NCI-H1417 (cell line): Measurements from ENCODE around the gene SMPD1.
A peak's percentile ranks its signal among the peaks of the same experiment; 100 is the strongest.
"Not testable (repeated sequence)": the region's sequence is repeated elsewhere in the genome, so short reads cannot be mapped to it uniquely, and the experiment has no call there.

Source experiments
- DNase-seq, 3 experiments: peaks; one replicate each; lab custom pipeline; 2025; lab: John Stamatoyannopoulos, UW

Gene SMPD1

DNA sequence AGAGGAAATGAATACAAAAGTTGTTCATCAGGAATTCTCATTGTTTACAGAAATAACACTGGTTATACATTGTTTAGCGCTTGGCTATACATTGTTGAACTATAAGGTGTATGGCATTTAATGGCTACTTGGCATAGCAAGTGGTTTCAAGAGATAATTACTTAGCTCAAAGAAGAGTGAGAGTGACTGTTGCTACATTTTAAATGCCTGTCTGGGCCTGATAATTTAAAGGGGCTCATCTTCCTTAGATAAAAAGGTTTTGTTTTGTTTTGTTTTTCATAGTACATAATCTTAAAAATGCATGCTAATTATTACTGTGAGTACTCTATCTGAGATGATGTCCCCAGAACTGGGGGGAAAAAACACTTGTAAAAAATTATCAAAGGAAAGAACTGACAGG, 1.5 kb upstream of the SMPD1 start:
- peak in 1 of 3 experiments; percentile 21 for DNase-seq

DNA sequence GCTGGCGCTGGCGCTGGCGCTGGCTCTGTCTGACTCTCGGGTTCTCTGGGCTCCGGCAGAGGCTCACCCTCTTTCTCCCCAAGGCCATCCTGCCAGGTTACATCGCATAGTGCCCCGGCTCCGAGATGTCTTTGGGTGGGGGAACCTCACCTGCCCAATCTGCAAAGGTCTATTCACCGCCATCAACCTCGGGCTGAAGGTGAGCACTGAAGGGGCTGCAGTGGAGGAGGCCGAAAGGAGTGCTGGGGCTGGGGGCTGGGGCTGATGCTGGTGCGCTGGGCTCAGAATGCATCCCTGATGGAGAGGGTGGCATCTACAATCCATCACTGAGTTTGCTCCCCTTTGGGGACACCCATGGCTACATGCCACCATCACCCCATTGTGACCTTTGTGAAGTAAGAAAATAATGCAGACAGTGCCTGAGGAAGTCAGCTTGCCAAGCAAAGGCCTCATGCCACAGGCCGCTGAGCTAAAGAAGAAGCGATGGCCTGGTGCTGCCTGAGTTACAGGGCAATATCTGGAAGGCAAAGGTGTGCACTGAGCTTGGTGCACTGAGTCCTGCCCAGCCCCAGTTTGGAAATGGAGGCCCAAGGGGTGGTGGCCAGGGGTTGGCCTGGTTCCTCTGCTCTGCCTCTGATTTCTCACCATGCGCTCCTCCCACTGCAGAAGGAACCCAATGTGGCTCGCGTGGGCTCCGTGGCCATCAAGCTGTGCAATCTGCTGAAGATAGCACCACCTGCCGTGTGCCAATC, 620 bp downstream of the SMPD1 start:
- DNase-seq, result no peak

DNA sequence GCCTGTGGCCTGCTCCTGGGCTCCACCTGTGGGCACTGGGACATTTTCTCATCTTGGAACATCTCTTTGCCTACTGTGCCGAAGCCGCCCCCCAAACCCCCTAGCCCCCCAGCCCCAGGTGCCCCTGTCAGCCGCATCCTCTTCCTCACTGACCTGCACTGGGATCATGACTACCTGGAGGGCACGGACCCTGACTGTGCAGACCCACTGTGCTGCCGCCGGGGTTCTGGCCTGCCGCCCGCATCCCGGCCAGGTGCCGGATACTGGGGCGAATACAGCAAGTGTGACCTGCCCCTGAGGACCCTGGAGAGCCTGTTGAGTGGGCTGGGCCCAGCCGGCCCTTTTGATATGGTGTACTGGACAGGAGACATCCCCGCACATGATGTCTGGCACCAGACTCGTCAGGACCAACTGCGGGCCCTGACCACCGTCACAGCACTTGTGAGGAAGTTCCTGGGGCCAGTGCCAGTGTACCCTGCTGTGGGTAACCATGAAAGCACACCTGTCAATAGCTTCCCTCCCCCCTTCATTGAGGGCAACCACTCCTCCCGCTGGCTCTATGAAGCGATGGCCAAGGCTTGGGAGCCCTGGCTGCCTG, 1.4 kb downstream of the SMPD1 start:
- no peak for DNase-seq

DNA sequence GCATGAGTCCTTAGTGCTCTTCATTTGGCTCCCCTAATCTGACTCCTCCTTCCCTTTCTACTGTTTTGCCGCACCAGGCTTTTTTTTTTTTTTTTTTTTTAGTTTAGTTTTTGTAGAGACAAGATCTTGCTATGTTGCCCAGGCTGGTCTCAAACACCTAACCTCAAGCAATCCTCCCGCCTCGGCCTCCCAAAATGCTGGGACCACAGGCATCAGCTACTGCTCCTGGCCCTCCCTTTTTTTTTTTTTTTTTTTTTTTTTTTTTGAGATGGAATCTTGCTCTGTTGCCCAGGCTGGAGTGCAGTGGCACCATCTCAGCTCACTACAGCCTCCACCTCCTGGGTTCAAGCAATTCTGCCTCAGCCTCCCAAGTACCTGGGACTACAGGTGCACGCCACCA, 2.0 kb downstream of the SMPD1 start:
- not testable (repeated sequence) for DNase-seq

DNA sequence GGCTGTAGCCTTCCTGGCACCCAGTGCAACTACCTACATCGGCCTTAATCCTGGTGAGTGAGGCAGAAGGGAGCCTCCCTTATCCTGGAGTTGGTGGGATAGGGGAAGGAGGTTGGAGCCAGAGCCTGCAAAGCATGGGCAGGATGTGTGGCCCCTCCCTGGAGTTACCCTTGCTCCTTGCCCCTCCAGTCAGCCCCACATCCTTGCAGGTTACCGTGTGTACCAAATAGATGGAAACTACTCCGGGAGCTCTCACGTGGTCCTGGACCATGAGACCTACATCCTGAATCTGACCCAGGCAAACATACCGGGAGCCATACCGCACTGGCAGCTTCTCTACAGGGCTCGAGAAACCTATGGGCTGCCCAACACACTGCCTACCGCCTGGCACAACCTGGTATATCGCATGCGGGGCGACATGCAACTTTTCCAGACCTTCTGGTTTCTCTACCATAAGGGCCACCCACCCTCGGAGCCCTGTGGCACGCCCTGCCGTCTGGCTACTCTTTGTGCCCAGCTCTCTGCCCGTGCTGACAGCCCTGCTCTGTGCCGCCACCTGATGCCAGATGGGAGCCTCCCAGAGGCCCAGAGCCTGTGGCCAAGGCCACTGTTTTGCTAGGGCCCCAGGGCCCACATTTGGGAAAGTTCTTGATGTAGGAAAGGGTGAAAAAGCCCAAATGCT, 3.9 kb downstream of the SMPD1 start:
- DNase-seq, result no peak

DNA sequence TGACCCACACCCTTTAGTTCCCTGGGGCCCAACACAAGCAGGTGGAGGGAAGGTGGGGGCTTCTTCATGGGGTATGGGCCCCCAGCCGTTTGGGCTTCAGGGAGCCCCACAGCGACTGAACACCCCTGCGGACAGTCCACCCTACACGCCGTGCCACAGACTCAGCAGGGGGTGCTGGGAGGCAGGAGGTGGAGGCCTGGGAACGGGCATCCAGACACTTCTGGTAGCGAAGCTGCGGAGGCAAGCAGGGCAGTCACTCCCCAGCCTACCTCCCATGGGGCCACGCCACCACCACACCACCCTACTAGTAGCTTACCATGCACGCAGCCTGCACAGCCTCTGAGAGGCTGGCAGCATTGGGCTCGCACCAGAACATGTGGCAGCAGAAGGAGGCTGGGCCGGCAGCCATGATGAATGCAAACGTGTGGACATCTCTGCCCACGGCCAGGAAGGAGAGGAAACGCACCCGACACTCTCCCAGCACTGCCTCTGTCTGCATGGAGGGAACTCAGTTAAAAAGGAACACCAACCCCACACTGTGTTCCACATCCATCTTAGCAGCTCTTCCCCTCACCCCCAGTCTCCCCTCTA, 5.3 kb downstream of the SMPD1 start:
- no peak for DNase-seq

DNA sequence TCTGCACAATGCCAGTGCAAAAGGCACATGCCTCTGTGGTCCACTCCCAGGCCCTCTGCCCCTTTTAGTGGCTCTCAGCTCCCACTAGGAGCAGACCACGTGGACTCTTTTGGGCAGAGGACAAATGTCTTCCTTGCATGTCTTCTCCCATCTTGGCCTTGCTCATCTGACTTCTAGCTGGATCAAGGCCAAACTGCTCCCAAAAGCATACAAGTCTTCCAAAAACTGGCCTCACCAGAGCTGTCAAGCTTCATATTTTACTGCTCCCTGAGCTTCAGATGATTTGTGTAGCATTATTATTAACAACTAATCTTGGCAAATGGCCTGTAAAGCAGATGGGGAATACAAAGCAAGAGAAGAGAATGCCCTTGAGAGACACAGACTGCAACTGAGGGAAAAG, 6.9 kb downstream of the SMPD1 start:
- DNase-seq, result no peak

DNA sequence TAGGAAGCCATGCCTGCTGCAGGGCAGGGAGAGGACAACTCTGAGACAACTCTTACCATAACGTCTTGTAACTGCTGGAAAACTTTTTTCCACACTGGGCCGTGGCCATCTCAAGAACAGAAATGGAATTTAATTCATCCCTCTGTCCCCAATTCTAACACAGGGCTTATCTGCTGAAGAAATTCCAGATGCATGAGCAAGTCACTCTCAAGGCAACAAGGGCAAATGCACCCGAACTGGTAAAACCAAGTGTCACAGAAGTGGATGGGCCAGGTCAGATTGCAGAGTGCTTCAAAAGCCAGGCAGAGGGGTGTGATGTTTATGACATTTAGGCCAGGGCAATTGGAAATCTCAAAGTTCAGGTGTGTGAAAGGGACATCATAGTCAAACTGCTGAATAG, 7.4 kb downstream of the SMPD1 start:
- no peak for DNase-seq

DNA sequence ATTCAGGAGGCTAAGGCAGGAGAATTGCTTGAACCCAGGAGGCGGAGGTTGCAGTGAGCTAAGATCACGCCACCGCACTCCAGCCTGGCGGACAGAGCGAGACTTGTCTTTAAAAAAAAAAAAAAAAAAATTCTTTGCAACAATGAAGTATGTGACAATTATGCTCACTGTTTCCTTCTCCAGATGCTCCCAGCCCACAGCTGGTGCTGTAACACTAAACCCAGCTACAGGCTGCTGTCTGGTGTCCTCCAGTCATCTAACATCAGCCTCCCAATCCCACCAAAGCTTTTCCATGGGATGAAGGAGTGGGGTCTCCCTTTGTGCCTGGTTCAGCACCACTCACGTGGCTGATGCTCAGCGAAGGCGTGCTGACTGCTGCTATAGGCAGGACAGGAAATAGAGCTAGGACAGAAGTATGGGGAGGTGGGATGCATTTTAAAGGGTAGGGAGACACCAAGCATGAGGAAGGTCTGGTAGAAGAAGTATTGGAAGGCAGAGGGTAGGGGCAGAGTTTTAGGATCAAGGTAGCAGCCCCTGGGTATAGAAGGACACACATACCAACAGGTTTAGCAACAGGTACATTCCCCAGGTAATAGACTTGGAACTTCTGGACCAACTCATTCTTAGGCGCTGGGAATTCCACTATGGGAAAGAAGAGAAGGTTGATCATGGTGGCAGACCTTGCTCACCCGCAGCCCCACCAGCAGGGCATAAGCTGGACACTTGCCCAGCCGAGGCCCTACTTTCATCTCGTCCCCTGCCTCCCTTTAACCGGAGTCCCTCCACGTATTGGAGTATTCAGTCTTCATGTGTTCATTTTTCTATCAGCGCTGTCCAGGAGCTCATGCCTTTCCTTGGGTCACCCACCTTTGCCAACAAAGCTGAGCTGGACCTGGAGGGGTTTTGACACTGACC, 10.4 kb downstream of the SMPD1 start:
- no peak for DNase-seq

DNA sequence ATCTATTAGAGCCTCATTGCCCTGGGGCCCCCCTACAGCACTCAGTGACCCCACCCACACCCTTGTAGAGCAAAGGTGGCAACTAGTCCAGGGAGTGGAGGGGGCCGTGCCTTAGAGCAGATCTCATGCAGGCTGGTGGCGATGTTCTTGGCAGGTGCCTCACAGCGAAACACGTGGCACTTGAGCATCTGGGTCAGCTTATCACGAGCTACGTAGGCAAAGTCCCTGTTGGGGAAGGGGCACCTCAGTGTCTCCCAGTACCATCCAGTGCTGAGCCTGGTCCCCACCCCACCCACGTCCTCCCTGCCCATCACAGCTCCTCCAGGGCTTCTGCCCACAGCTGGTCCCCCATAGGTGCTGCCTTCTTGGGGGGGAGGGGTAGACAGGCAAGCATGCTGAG, 11.2 kb downstream of the SMPD1 start:
- no peak for DNase-seq

DNA sequence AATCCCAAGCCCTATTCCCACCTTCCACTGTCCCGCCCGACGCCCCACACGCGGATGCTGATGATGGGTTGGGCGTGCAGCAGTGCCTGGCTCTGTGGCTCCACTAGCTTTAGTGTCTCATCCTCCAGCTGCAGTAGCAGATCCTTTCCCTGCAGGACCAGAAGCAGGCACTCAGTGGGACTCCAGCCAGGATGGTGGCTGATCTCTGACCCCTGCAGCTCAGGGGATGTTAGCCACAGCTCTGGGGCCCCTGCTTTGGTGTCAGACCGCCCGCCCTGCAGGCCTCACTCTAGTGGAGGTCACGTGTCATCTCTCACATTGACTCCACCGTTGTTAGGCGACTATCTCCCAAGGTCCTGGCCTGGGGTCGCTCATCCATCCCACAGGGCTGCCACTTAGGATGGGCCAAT, 11.8 kb downstream of the SMPD1 start:
- DNase-seq, result no peak

DNA sequence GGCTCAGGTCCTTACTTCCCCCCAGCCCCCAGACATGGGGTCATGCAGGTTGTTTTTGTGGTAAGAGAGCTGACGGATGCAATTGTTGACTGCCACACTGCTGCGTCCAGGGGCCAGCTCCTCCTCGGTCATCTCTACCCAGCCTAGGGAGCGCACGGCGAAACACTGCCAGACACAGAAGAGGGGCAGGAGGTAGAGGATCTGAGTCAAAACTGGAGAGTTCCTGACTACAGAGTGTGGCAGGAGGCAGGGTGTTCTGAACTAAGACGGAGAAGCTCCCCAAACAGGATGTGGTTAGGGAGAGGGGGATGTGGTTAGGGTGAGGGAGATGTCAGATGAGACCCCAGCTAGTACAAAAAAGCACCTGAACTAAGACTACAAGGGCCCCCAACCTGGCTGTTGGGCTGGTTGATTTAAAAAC, 12.3 kb downstream of the SMPD1 start:
- DNase-seq, result no peak

DNA sequence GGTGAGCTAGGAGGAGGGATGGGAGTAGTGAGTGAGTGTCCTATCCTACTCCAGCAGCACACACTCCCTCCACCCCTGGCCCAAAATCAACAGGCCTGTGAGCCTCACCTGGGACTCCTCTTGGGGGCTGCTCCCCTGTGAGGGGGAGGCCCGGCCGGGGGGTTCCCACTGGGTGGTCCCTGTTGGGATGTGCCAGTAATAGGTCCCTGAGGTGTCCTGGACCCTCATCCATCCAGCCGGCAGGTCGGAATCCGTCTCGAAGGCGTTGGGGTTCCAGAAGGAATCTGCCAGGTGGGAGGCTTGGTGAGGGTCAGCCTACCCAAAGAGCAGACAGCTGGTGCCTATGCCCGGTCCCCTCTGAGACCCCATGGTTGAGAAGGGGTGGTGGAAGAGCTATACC, 13.3 kb downstream of the SMPD1 start:
- no peak for DNase-seq

DNA sequence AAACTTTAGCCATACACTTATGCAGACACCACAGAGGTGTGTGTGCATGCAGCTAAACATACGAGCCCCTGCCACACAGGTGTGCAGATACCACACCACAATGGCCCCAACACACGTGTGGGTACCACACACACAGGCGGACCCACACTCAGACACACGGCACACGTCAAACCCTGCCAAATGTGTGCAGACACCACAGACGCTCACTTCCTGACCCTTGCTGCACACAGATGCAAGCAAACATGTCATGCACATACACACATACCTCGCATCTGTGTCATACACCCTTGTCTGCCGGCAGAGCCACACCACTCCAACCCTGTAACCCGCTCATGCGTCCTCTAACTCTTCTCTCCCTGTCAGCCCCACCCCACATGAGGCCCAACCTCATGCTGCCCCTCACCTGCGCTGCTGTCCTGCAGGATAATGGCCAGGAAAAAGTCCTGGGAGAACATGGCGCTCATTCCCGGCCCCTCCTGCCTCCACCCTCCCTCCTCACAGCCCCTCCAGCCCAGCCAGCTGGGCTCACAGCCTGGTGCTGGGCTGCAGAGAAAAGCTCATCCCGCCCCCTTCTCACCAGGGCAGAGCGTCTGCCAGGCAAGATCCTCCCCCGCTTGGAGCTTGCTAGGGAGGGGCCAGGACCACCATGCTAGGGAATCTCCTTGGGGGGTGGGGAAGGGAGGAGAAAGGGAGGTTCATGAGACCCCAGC, 14.2 kb downstream of the SMPD1 start:
- peak in 2 of 3 experiments; percentile 49 to 66 for DNase-seq

DNA sequence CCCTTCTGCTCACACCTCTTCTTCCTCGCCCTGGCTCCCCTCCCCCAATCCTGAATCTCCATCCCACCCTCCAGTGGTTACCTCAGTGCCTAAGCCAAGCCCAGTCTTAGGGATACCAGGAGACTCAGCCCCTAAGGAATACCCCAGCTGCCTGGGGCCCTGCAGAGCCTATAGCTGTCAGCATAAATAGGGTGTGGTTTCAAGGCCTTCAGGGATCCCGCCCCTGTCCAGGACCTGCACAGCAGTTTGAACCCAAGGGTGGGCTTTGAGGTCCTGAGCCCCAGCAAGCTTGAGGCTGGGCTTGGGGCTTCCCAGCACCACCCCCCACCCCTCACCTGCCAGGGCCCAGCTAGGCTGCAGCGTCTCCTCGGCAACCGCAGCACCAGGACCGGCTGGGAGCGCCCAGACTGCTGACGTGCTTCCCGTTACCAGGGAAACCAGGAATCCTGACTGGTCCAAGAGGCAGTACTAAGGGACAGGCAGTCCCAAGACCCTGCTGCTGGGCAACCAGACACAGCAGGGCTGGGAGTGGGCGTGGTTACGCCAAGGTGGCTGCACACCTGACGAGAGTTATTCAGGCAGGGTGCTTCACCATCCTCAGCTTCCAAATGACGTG, 14.9 kb downstream of the SMPD1 start:
- peak; percentile 83 to 95 (median 85) for DNase-seq

DNA sequence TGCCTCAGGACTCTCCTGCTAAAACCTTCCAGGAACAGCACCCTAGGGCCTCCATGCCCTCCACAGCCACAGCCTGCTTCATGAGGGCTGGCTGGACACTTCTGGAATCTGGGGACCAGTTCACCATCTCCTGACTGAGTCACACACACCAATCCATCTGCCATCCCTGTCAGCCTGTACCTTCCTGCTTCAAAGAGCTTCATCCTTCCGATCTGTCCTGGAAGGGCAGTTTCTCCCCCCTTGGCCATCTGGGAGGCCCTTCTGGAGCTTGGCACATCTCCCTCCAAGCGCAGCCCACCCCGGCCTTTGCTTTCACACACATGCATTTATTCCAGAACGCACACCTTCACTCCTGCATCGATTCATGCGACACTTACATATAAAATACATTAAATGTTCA, 15.6 kb downstream of the SMPD1 start:
- DNase-seq, result no peak

DNA sequence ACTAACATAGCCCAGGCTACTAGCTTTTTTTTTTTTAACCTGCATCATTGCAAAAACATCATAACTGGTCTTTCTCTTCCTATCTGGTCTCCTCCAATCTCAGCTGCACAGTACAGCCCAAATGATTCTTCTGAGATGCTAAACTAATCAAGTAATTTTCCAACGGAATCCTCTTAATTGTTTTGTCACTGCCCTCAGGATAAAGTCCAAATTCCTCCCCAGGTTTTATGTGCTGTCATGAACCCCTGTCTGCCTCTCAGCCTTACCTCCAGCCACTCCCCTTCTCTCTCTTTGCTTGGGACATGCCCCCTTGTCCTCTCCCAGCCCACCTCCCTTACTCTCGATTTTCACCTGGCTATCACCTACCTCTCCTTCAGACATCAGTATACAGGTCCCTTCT, 16.1 kb downstream of the SMPD1 start:
- DNase-seq, result no peak

DNA sequence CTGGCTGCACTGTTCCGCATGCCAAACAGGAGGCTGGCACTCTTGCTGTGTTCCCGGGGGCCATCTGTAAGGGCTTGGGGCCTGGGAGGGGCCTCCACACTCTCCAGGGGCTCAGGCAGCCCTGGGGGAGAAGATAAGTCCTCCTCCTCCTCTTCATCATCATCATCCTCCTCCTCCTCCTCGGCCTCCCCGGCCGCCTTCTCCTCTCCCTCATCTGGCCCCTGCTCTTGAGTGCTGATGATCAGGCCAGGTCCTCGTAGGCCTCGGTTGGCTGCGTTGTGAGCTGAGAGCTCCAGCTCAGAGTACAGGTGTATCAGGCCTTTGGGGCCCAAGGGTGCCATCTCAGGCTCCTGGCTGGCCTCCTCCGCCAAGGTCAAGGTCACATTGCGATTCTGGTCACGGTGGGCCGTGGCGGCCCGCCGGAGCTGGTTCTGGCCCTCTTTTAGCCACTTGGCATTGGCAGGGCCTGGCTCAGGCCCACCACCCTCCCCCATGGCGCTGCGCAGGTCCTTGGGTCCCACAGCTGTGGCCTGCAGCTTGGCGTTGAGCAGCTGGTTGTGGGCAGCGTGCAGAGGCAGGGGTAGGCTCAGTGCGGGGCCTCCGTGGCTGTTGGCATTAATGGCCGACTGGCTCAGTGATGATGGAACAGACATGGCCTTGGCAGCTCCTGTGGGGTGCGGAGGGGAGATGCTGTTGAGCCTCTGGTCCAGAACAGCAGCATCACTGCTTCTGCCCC, 20.6 kb downstream of the SMPD1 start:
- DNase-seq, result no peak

DNA sequence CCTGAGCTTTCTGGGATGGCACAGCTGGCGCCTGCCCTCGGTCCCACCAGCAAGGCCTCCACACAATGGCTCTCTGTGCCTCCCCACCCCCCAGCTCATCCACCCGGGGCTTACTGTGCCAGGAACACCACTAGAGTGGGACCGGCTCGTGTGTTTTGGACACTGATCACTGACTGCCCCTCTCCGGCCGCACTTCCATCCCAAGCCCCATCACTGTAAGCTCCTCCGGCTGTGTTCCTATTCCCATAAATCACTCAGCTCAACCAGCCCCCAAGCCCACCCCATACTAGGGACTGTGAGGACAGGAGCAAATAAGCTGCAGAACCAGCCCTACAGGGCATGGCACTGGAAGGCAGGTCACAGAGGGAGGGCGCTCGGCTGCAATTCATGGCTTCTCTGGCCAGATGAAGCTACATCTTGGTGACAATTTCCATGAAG, 21.3 kb downstream of the SMPD1 start:
- DNase-seq, result no peak

DNA sequence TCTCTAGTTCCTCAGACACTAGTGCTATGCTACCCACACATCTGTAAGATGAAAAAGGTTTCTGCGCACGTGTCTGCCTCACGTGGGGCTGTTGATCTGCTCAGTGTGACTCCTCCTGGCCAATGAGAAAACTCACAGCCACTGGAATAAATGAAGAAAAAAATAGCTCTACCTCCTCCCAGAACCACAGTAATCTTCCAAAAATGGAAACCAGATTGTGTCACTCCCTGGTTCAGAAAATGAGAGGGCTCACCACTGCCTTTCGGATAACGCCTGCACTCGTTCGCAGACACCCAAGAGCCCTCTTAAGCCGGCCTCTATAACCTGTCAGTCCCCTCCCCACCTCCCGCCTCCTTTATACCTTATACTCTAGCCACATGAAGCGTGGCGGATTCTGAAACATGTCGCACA, 23.5 kb downstream of the SMPD1 start:
- peak in 1 of 3 experiments; percentile 57 for DNase-seq
